Measurements from ENCODE around the gene OR2W3. TPM values are rescaled to one million over a fixed set of nuclear protein-coding genes. Genes with fewer than 3 reads are reported as not detected.

Gene OR2W3
- total RNA-seq, 1 experiment from 2014 or later: not detected

- no peak for TF ChIP-seq CTCF (IDR thresholded peaks at IDR 0.05; ENCODE audit: unreplicated experiment)
- no TSS peak for BruUV-seq (replicated peaks)
- H3K36me3 Mint-ChIP-seq (ENCODE audit: insufficient read depth, unreplicated experiment): no peaks in the 10 kb centered on the region
- H3K4me1 Mint-ChIP-seq (ENCODE audit: insufficient read depth, unreplicated experiment): no peaks in the 10 kb centered on the region
- H3K9me3 Mint-ChIP-seq (ENCODE audit: unreplicated experiment): peaks cover under 1% of the 10 kb centered on the region
- ChIA-PET CTCF (interaction anchor here (0.6 to 1.2 kb wide), 6 partner anchors 11 to 358 kb away, joined by 3 read pairs; no protein-coding TSS in a partner anchor), POLR2A (interaction anchor here (1.3 to 1.4 kb wide), 2 partner anchors 11 to 29 kb away, joined by 3 to 10 read pairs; partner anchors contain the start of gene OR2W3)
- DNase-seq (ENCODE audit: unreplicated experiment): peak; percentile 18
- no peaks in the 10 kb centered on the region for H3K27me3 Mint-ChIP-seq (ENCODE audit: insufficient read depth, unreplicated experiment)
- intact Hi-C loops (cut with micrococcal nuclease): no loop called here
- no peak overlapping the region for H3K4me3 Mint-ChIP-seq (ENCODE audit: unreplicated experiment)
- H3K27ac Mint-ChIP-seq (ENCODE audit: low read depth, unreplicated experiment): no peak overlapping the region
These were observed 10.5 kb upstream of the OR2W3 start for GRCh38 chr1:247884797-247885413.

GRCh38 chr1:247895976-247896375, 589 bp downstream of the OR2W3 start:
- BruUV-seq (replicated peaks): no TSS peak
- Mint-ChIP-seq H3K27ac (ENCODE audit: low read depth, unreplicated experiment) (no peak overlapping the region), H3K4me1 (ENCODE audit: insufficient read depth, unreplicated experiment) (no peaks in the 10 kb centered on the region), H3K9me3 (ENCODE audit: unreplicated experiment) (no peaks in the 10 kb centered on the region), H3K27me3 (ENCODE audit: insufficient read depth, unreplicated experiment) (no peaks in the 10 kb centered on the region), H3K36me3 (ENCODE audit: insufficient read depth, unreplicated experiment) (no peaks in the 10 kb centered on the region), H3K4me3 (ENCODE audit: unreplicated experiment) (no peak overlapping the region)
- POLR2A ChIA-PET: interaction anchor here (0.7 to 2.3 kb wide), 3 partner anchors 8 to 566 kb away, joined by 3 to 10 read pairs (median 5); no protein-coding TSS in a partner anchor
- CTCF ChIA-PET: interaction anchor here (0.6 to 2.1 kb wide), 5 partner anchors 9 to 242 kb away, joined by 3 to 5 read pairs (median 3); no protein-coding TSS in a partner anchor
- DNase-seq (ENCODE audit: unreplicated experiment): no peak
- TF ChIP-seq CTCF (IDR thresholded peaks at IDR 0.05; ENCODE audit: unreplicated experiment): no peak
- intact Hi-C loops (cut with micrococcal nuclease): no loop called here

- ChIA-PET POLR2A (no interaction called here), CTCF (no interaction called here)
- Mint-ChIP-seq H3K9me3 (ENCODE audit: unreplicated experiment) (peaks cover 13% of the 10 kb centered on the region), H3K27ac (ENCODE audit: low read depth, unreplicated experiment) (peak overlapping the region; percentile 2), H3K27me3 (ENCODE audit: insufficient read depth, unreplicated experiment) (no peaks in the 10 kb centered on the region), H3K36me3 (ENCODE audit: insufficient read depth, unreplicated experiment) (no peaks in the 10 kb centered on the region), H3K4me3 (ENCODE audit: unreplicated experiment) (no peak overlapping the region), H3K4me1 (ENCODE audit: insufficient read depth, unreplicated experiment) (peaks cover 20% of the 10 kb centered on the region)
- DNase-seq (ENCODE audit: unreplicated experiment): no peak
- no TSS peak for BruUV-seq (replicated peaks)
- intact Hi-C loops (cut with micrococcal nuclease): no loop called here
- no peak for TF ChIP-seq CTCF (IDR thresholded peaks at IDR 0.05; ENCODE audit: unreplicated experiment)
These were observed 8.7 kb downstream of the OR2W3 start for GRCh38 chr1:247904122-247904521.

GRCh38 chr1:247905181-247905580, 9.8 kb downstream of the OR2W3 start:
- ChIA-PET CTCF (no interaction called here), POLR2A (no interaction called here)

More at GRCh38 chr1:247905181-247905580, 9.8 kb downstream of the OR2W3 start:
- no peak for TF ChIP-seq CTCF (IDR thresholded peaks at IDR 0.05; ENCODE audit: unreplicated experiment)
- H3K9me3 Mint-ChIP-seq (ENCODE audit: unreplicated experiment): peaks cover 14% of the 10 kb centered on the region
- peaks cover 20% of the 10 kb centered on the region for H3K4me1 Mint-ChIP-seq (ENCODE audit: insufficient read depth, unreplicated experiment)
- no peak overlapping the region for H3K27ac Mint-ChIP-seq (ENCODE audit: low read depth, unreplicated experiment)
- intact Hi-C loops (cut with micrococcal nuclease): no loop called here
- no peaks in the 10 kb centered on the region for H3K27me3 Mint-ChIP-seq (ENCODE audit: insufficient read depth, unreplicated experiment)
- no peak for DNase-seq (ENCODE audit: unreplicated experiment)
- BruUV-seq (replicated peaks): no TSS peak
- H3K4me3 Mint-ChIP-seq (ENCODE audit: unreplicated experiment): no peak overlapping the region
- H3K36me3 Mint-ChIP-seq (ENCODE audit: insufficient read depth, unreplicated experiment): no peaks in the 10 kb centered on the region

Data from MCF 10A (cell line).